Fibroblast of skin of right quadriceps (primary cell): Measurements from ENCODE around the gene SEMA3F.
"Not testable (repeated sequence)": the region's sequence is repeated elsewhere in the genome, so short reads cannot be mapped to it uniquely, and the experiment has no call there.

Experiments used
- DNase-seq: peaks from one replicate; pipeline ENCODE4 v3.0.0-alpha.2; 2013

Gene SEMA3F

GRCh38 chr3:50212502-50212901, 57.4 kb downstream of the SEMA3F start:
- no peak for DNase-seq

GRCh38 chr3:50212971-50213370, 57.8 kb downstream of the SEMA3F start:
- no peak for DNase-seq

DNA sequence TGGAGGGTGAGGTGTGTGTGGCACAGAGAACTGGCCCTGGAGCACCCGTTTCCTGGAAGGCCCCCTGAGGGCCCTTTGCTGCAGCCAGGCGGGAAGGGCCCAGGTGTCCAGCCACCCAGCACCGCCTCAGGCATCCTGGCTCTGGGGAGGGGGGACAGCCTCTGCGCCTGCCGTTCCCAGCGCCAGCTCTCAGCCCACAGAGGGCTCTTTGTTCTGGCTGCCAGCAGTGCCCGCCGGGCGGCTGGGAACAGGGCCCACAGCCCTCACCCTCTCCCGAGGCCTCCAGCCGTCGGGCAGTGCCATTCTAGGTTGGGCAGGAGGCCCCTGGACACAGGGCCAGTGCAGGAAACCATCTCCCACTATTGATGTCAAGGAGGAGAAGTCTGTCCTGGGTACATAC, 58.2 kb downstream of the SEMA3F start:
- DNase-seq: no peak

DNA sequence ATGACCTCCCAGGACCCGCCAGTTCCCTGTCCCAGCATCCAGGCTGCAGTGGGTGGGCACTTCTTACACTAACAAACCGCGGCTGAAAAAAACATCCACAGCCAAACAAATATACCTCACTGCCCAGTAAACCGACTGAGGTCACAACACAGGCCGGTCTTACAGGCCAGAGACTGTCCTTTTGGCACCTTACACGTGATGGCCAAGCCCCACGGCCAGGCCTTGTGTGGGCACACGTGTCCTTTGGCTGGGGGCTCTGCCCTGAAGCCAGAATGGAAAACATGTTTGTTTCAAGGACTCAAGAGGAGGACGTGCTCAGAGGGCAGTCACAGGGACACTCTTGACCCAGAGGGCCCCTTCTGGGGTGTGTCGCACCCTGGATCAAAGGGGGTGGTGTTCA, 59.7 kb downstream of the SEMA3F start:
- no peak for DNase-seq

DNA sequence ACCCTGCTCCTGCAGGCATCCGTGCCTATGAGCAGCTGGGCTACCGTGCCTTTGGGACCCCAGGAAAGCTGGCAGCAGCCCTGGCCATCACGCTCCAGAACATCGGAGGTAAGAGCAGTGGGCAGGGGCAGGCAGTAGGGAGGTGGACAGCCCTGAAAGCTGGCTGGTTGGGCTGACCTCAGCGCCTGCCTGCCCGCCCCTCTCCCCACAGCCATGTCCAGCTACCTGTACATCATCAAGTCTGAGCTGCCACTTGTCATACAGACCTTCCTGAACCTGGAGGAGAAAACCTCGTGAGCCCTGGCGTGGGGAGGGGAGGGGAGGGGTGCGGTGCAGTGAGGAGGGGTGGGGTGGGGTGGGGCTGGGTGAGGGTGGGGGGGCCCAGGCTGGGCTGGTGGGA, 60.4 kb downstream of the SEMA3F start:
- no peak for DNase-seq

GRCh38 chr3:50217681-50218080, 62.6 kb downstream of the SEMA3F start:
- no peak for DNase-seq

- DNase-seq: no peak
Measured at GRCh38 chr3:50218448-50218847, 63.3 kb downstream of the SEMA3F start.

DNA sequence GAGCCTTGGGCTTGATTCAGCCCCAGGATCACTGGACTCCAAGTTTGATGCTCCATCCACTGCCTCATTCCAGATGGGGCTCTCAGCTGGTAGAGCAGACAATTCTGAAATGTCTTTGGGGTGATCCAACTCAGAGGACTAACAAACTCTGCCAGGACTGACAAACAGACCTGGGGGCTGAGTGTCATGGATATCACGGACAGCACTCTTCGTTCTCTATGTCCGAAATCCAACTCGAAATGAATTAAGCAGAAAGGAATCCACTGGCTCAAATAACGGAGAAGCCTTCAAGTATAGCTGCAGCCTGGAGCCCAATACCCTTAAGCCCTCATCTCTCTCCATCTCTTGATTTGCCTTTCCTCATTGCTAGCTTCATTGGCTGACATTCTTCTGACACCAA, 64.2 kb downstream of the SEMA3F start:
- no peak for DNase-seq

DNA sequence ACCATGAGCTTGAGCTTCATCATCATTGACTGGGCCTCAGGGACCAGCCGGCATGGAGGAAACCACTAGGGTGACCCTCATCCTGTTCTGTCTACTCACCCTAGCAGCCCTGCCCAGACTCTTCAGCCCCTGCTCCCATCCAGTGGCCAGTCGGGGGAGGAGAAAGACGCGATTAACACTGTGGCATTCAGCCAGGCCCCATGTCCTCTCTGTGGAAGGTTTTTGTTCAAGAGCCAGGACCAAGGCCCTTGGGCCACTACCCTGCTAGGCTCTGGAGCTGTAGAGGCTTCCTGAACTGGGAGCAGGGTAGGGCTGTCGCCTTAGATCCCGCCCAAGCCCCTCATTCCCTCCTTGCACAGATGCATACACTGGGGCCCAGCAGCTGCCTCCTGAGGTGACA, 65.0 kb downstream of the SEMA3F start:
- DNase-seq: no peak

DNA sequence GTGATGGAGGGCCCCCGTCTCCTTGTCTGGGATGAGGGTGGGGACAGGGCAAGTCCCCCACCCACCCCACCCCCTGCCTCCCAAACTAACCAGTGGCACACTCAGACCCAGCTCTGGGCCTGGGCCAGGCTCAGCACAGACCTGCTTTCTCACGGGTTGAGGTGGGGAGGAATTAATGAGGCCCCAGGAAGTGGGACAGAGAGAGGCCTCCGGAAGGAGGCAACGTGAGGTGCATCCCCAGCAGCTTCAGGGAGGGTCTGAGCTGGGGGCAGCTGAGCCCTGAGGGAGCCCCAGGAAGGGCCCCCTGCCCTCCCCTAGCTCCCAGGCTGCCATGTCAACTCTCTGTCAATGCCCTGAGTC, 65.9 kb downstream of the SEMA3F start:
- DNase-seq: no peak

- DNase-seq: no peak
Measured at GRCh38 chr3:50221411-50222168, 66.5 kb downstream of the SEMA3F start.

GRCh38 chr3:50222169-50222528, 67.0 kb downstream of the SEMA3F start:
- no peak for DNase-seq

- no peak for DNase-seq
Measured at GRCh38 chr3:50224639-50225038, 69.5 kb downstream of the SEMA3F start.

- no peak for DNase-seq
Measured at GRCh38 chr3:50226888-50227389, 71.8 kb downstream of the SEMA3F start.

DNA sequence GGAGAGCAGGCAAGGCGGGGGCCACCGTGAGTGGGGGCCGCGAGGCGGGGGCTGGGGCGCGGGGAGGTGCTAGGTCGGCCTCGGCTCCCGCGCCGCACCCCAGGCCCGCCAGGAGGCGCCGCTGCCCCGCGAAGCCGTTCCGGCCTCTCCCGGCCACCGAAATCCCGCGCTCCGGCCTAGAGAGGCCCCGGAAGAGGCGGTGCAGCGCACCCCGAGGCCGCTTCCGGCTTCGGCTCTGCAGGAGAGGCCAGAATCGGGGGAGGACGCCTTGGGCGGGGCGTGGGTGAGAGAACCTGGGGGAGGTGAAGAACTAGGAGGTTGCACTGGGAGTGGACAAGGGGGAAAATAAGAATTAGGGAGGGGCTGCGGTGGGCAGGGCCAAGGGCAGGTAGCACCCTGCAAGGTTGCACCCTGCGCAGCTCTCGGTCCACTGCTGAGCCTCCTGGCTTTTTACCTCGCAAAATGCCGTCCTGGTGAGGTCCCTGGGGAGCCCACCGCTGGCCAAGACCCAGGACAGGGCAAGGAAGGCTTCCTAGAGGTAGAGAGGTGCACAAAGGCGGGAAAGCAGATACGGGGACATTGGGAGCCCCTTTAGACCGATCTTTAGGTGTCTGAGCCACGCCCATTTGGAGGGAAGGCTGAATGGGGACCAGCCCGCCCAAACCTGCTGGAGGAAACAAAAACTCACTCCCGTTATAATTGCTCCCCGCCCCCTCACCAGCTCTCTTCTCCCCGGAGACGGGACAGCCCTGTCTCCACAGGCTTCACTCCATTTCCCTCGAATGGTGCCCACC, 72.5 kb downstream of the SEMA3F start:
- peak; percentile 90 for DNase-seq

GRCh38 chr3:50228184-50228763, 73.2 kb downstream of the SEMA3F start:
- not testable (repeated sequence) for DNase-seq

GRCh38 chr3:50229490-50229889, 74.4 kb downstream of the SEMA3F start:
- no peak for DNase-seq

DNA sequence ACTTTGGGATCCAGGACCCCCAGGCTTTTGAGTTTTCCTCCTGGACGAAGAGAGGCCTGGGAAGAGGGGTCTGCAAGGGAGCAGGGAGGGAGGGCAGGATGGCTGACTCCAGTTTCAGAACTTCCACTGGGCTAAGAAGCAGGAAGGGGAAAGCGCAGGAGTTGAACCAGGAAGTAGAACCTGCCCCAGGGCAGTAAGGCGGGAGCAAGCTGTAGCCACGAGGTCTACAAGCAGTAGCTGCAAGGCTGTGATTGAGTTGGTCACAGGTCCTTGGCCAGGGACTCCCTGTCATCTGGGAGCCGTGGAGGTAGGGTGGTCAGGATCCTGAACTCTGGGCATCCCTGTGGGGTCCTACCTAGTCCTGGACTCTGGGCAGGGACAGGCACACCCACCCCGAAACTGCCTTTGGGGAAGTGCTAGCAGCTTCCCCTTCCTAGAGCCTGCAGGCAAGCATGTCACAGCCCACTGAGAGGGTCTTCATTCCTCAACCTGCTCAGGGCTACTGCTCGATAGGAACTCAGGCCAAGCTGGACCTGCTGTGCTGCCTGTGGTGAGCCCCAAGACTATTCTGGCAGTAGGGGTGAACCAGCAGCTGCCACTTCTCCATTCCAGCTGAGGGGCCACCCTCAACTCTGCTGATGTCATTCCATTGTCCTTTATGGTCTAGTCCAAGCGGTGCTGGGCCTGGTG, 75.1 kb downstream of the SEMA3F start:
- no peak for DNase-seq

- no peak for DNase-seq
Measured at GRCh38 chr3:50230794-50231125, 75.6 kb downstream of the SEMA3F start.

GRCh38 chr3:50231581-50231980, 76.5 kb downstream of the SEMA3F start:
- DNase-seq: no peak

- DNase-seq: no peak
Measured at GRCh38 chr3:50232303-50232702, 77.2 kb downstream of the SEMA3F start.

DNA sequence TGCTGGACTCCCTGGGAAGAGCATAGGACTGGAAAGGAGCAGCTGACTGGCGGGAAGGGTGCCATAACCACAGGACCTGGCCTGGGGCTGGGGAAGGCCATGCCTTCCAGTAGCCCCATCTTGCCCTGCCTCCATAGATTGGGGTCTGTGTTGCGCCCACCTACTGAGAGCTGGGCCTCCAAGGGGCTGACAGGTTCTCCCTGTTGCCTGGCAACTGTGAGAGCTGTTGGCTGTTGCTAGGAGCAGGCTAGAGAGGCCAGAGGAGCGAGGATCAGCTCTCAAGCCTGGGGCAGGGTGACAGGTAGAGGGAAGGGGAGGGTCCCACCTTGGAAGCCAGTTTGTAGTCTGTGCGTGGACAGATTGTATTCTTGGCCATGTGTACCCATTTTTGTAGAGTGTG, 78.1 kb downstream of the SEMA3F start:
- no peak for DNase-seq

- DNase-seq: peak; percentile 98
Measured at GRCh38 chr3:50235716-50236483, 80.8 kb downstream of the SEMA3F start, which contains the start of gene GNAI2. Gene GNAI2 (plus strand): TSS chr3:50236204. CDS start chr3:50236336, 132 bp downstream.
